GM23338 (cell line): ENCODE results near the gene ANKFY1. TPM values are rescaled to one million over a fixed set of nuclear protein-coding genes. Genes with fewer than 3 reads are reported as not detected.
A peak's percentile ranks its signal among the peaks of the same experiment; 100 is the strongest.

Experiments used
- ATAC-seq: fragments of 200-7000 bp; cut with Tn5 transposase; 3 replicates; pipeline ENCODE4 v1.9.1; 2020
- DNase-seq: peaks from one replicate; pipeline ENCODE4 v3.0.0-alpha.2; 2015; ENCODE audit warnings: low spot score
- H2AFZ ChIP-seq: fragments of 200-600 bp; sonication (generic); 2 replicates; pipeline ENCODE4 v1.8.0; 2016; ENCODE audit warnings: antibody characterized with exemption, mild to moderate bottlenecking, moderate library complexity
- H3F3A ChIP-seq: fragments of 200-600 bp; sonication (generic); replicated peaks from 2 replicates; pipeline ENCODE4 v1.8.0; 2017; ENCODE audit warnings: antibody characterized with exemption, mixed run types, low read depth
- H3K27ac ChIP-seq: fragments of 200-600 bp; sonication (generic); 2 replicates; pipeline ENCODE4 v1.6.1; 2016; ENCODE audit warnings: low read depth
- H3K27me3 ChIP-seq: fragments of 200-600 bp; sonication (generic); 2 replicates; pipeline ENCODE4 v1.8.0; 2016; ENCODE audit warnings: mild to moderate bottlenecking, mixed run types, moderate library complexity; ENCODE audit not compliant: insufficient read depth
- H3K36me3 ChIP-seq: fragments of 200-600 bp; sonication (generic); 2 replicates; pipeline ENCODE4 v1.8.0; 2016; ENCODE audit warnings: mild to moderate bottlenecking; ENCODE audit not compliant: insufficient read depth
- H3K4me1 ChIP-seq: fragments of 200-600 bp; sonication (generic); 2 replicates; pipeline ENCODE4 v1.8.0; 2016; ENCODE audit warnings: mild to moderate bottlenecking, moderate library complexity; ENCODE audit not compliant: insufficient read depth
- H3K4me2 ChIP-seq: fragments of 200-600 bp; sonication (generic); 2 replicates; pipeline ENCODE4 v1.7.1; 2017; ENCODE audit warnings: mixed run types
- H3K4me3 ChIP-seq: fragments of 200-600 bp; sonication (generic); 2 replicates; pipeline ENCODE4 v1.6.1; 2016; ENCODE audit warnings: mixed run types
- H3K79me2 ChIP-seq: fragments of 200-600 bp; sonication (generic); replicated peaks from 2 replicates; pipeline ENCODE4 v1.8.0; 2017; ENCODE audit warnings: mild to moderate bottlenecking; ENCODE audit not compliant: insufficient read depth
- H3K9me2 ChIP-seq: fragments of 200-600 bp; sonication (generic); 2 replicates; pipeline ENCODE4 v1.8.0; 2017; ENCODE audit not compliant: insufficient read depth
- H4K20me1 ChIP-seq: fragments of 200-600 bp; sonication (generic); replicated peaks from 2 replicates; pipeline ENCODE4 v1.8.0; 2017; ENCODE audit warnings: mild to moderate bottlenecking; ENCODE audit not compliant: insufficient read depth
- H3K27ac Mint-ChIP-seq: 2 replicates; pipeline ENCODE4 v1.8.0; 2020; ENCODE audit warnings: inconsistent platforms, mild to moderate bottlenecking, moderate library complexity, mixed read lengths
- H3K27me3 Mint-ChIP-seq: 3 replicates; pipeline ENCODE4 v1.8.0; 2022; ENCODE audit warnings: low read depth, mild to moderate bottlenecking, moderate library complexity, mixed read lengths, inconsistent platforms; ENCODE audit not compliant: insufficient read depth, poor library complexity
- H3K36me3 Mint-ChIP-seq: 3 replicates; pipeline ENCODE4 v1.8.0; 2021; ENCODE audit warnings: low read depth, mild to moderate bottlenecking, inconsistent platforms, moderate library complexity, mixed read lengths
- H3K4me1 Mint-ChIP-seq: 3 replicates; pipeline ENCODE4 v1.8.0; 2020; ENCODE audit warnings: mild to moderate bottlenecking, inconsistent platforms, mixed read lengths
- H3K4me3 Mint-ChIP-seq: 3 replicates; pipeline ENCODE4 v1.8.0; 2021; ENCODE audit warnings: moderate library complexity, mild to moderate bottlenecking, inconsistent platforms, mixed read lengths
- H3K9me3 Mint-ChIP-seq: 3 replicates; pipeline ENCODE4 v1.8.0; 2020; ENCODE audit warnings: moderate library complexity, mild to moderate bottlenecking, inconsistent platforms, mixed read lengths
- CREB1 ChIP-seq: fragments of 250-450 bp; sonication (Bioruptor Pico); IDR thresholded peaks from 2 replicates; pipeline ENCODE4 v1.5.0; 2020; ENCODE audit warnings: low read depth, mild to moderate bottlenecking, moderate library complexity
- EZH2 ChIP-seq: fragments of 200-600 bp; sonication (generic); IDR thresholded peaks from one replicate; pipeline ENCODE4 v1.8.0; 2017; ENCODE audit warnings: antibody characterized with exemption, mild to moderate bottlenecking, low read depth; ENCODE audit not compliant: unreplicated experiment
- NANOG ChIP-seq: IDR thresholded peaks from 2 replicates; pipeline ENCODE4 v1.6.1; 2016; ENCODE audit warnings: antibody characterized with exemption, borderline replicate concordance
- polyA plus RNA-seq: library from polyadenylated mRNA; unstranded; fragments of >200 nt; fragmentation: Nextera tagmentation; extraction: Ambion mirVana; gene quantifications from 2 replicates; pipeline ENCODE4 v1.2.1, GENCODE V29; 2016
- total RNA-seq: library from RNA; depleted of rRNA; stranded (reverse); fragments of >200 nt; shearing (Covaris generic); gene quantifications from 2 replicates; pipeline ENCODE4 v1.2.3, GENCODE V29; 2014
- TF ChIP-seq, protein P1 (sequence below): IDR thresholded peaks from 2 replicates; pipeline ENCODE4 v1.6.1; 2016; ENCODE audit warnings: antibody characterized with exemption
- TF ChIP-seq, protein P2 (sequence below), 2 experiments: fragments of 200-600 bp in 1 of 2; sonication (generic) in 1 of 2; conservative IDR thresholded peaks; 2 replicates each; pipeline versions ENCODE4 v1.5.1 to v1.6.1; 2016 to 2017; ENCODE audit warnings: antibody characterized with exemption in 2 of 2, low read depth in 2 of 2, mild to moderate bottlenecking in 2 of 2, moderate library complexity in 1 of 2

The ANKFY1 gene
- total and polyA plus RNA-seq, 2 experiments from 2014 or later, result 12.9 to 44.4 TPM

DNA sequence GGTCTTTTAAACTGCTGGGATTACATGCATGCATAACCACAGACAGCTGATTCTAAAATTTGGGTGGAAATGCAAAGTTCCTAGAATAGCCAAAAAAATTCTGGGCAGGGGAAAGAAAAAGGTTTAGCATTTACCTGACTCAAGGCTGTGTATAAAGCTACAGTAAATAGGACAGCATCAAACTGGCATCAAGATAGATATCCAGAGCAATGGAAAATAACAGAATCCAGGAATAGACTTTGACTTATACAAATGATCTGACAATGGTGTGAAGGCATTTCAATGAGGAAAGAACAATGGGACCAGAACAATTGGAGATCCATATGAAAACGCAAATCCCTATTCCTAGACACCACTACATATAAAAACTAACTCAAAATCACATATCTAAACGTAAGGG, 12.9 kb downstream of the ANKFY1 start:
- Histone ChIP-seq H3K79me2 (peaks cover 100% of the 10 kb centered on the region), H3K4me2 (no peak overlapping the region), H3F3A (no peaks in the 10 kb centered on the region), H3K27ac (no peak overlapping the region), H3K36me3 (no peaks in the 10 kb centered on the region; the same call in 1 of the 2 replicates), H4K20me1 (peaks cover 77% of the 10 kb centered on the region), H3K9me2 (no peaks in the 10 kb centered on the region), H3K4me1 (peaks cover 28% of the 10 kb centered on the region), H3K4me3 (no peak overlapping the region), H2AFZ (no peak overlapping the region), H3K27me3 (no peaks in the 10 kb centered on the region)
- no peak overlapping the region for H3K4me3 Mint-ChIP-seq
- H3K27me3 Mint-ChIP-seq, result no peaks in the 10 kb centered on the region
- H3K27ac Mint-ChIP-seq, result no peak overlapping the region
- no peaks in the 10 kb centered on the region; the same call in 1 of the 3 replicates for H3K36me3 Mint-ChIP-seq
- no peak for DNase-seq
- H3K9me3 Mint-ChIP-seq, result no peaks in the 10 kb centered on the region
- TF ChIP-seq, protein P1, sequence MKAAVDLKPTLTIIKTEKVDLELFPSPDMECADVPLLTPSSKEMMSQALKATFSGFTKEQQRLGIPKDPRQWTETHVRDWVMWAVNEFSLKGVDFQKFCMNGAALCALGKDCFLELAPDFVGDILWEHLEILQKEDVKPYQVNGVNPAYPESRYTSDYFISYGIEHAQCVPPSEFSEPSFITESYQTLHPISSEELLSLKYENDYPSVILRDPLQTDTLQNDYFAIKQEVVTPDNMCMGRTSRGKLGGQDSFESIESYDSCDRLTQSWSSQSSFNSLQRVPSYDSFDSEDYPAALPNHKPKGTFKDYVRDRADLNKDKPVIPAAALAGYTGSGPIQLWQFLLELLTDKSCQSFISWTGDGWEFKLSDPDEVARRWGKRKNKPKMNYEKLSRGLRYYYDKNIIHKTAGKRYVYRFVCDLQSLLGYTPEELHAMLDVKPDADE, result no peak
- TF ChIP-seq CREB1 (CRISPR knock-in tag), result no peak
- no peak for ATAC-seq
- peaks cover 30% of the 10 kb centered on the region for H3K4me1 Mint-ChIP-seq

DNA sequence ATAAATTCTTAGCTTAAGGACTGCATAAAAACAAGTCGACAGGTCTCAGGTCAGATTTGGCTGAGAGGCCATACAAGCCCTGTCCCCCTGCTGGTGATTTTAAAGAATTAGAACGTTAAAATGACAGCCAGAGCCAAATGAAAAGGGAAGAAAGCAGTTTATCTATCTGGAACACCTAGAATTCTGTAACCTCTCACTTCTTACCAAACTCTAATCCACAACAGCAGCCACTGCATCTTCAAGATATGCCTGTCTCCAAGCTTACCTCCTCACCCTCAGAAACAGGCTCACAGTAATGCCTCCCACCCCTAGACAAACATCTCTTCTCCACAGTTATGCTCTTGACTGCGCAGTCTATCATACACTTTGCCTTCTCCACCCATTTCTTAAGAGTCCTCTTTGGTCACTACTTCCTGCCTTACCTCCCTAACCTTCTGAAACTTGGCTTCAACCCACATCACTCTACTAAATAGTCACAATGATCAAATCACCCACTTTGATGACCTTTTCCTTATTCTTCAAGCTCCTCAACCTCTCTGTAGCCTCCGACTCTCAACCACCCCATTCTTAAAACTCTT, 14.2 kb downstream of the ANKFY1 start:
- Histone ChIP-seq H3K4me1 (peaks cover 28% of the 10 kb centered on the region), H3K27me3 (no peaks in the 10 kb centered on the region), H3K36me3 (no peaks in the 10 kb centered on the region; the same call in 1 of the 2 replicates), H3K9me2 (no peaks in the 10 kb centered on the region), H4K20me1 (peaks cover 75% of the 10 kb centered on the region), H3F3A (no peaks in the 10 kb centered on the region), H3K4me2 (no peak overlapping the region), H3K4me3 (no peak overlapping the region), H3K27ac (peak overlapping the region; percentile 60; the same call in 1 of the 2 replicates), H3K79me2 (peaks cover 100% of the 10 kb centered on the region), H2AFZ (no peak overlapping the region)
- TF ChIP-seq, protein P1, result no peak
- TF ChIP-seq, protein P2, sequence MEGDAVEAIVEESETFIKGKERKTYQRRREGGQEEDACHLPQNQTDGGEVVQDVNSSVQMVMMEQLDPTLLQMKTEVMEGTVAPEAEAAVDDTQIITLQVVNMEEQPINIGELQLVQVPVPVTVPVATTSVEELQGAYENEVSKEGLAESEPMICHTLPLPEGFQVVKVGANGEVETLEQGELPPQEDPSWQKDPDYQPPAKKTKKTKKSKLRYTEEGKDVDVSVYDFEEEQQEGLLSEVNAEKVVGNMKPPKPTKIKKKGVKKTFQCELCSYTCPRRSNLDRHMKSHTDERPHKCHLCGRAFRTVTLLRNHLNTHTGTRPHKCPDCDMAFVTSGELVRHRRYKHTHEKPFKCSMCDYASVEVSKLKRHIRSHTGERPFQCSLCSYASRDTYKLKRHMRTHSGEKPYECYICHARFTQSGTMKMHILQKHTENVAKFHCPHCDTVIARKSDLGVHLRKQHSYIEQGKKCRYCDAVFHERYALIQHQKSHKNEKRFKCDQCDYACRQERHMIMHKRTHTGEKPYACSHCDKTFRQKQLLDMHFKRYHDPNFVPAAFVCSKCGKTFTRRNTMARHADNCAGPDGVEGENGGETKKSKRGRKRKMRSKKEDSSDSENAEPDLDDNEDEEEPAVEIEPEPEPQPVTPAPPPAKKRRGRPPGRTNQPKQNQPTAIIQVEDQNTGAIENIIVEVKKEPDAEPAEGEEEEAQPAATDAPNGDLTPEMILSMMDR (conservative IDR thresholded peaks at IDR 0.05; ENCODE audit: low read depth in 2 of 2), result peak; percentile 52 to 58
- TF ChIP-seq EZH2 (no peak), NANOG (no peak)
- Mint-ChIP-seq H3K27ac (no peak overlapping the region), H3K4me1 (peaks cover 30% of the 10 kb centered on the region), H3K9me3 (no peaks in the 10 kb centered on the region), H3K36me3 (no peaks in the 10 kb centered on the region; the same call in 2 of the 3 replicates), H3K4me3 (no peak overlapping the region), H3K27me3 (no peaks in the 10 kb centered on the region)
- DNase-seq (peak; percentile 81), ATAC-seq (peak; percentile 28; the same call in 2 of the 3 replicates)
